NOMO-1 treated with DMSO at 0.1 percent for 48 hours (cell line): Measurements from ENCODE around the gene POLA2.

Experiments
- DNase-seq: peaks from one replicate; lab custom pipeline; 2025; ENCODE audit not compliant: unreplicated experiment; lab: John Stamatoyannopoulos, UW

The POLA2 gene

GRCh38 chr11:65305501-65306268 lies 43.9 kb downstream of the POLA2 start:
- DNase-seq = no peak

GRCh38 chr11:65307298-65308229 lies 45.8 kb downstream of the POLA2 start:
- DNase-seq = no peak

GRCh38 chr11:65308281-65308891 lies 46.6 kb downstream of the POLA2 start:
- no peak for DNase-seq

GRCh38 chr11:65309006-65309405 lies 47.2 kb downstream of the POLA2 start:
- DNase-seq = no peak

- DNase-seq = no peak
Measured at GRCh38 chr11:65310215-65310614, 48.5 kb downstream of the POLA2 start.

GRCh38 chr11:65310736-65311135 lies 49.0 kb downstream of the POLA2 start:
- DNase-seq = no peak

GRCh38 chr11:65311170-65311678 lies 49.5 kb downstream of the POLA2 start:
- DNase-seq = no peak

GRCh38 chr11:65314501-65315203 lies 52.9 kb downstream of the POLA2 start, which contains the start of gene CDC42EP2:
TSS of gene CDC42EP2 (plus strand) at chr11:65314866. CDS start at chr11:65320899, 6,033 bp downstream.
- DNase-seq = peak; percentile 50

- DNase-seq = peak; percentile 37
Measured at GRCh38 chr11:65315204-65315865, 53.6 kb downstream of the POLA2 start.

GRCh38 chr11:65315866-65316226 lies 54.1 kb downstream of the POLA2 start:
- no peak for DNase-seq

GRCh38 chr11:65316227-65317024 lies 54.7 kb downstream of the POLA2 start:
- DNase-seq = peak; percentile 40

GRCh38 chr11:65317025-65317786 lies 55.4 kb downstream of the POLA2 start:
- DNase-seq = no peak

GRCh38 chr11:65320386-65321075 lies 58.8 kb downstream of the POLA2 start:
- DNase-seq = no peak

- no peak for DNase-seq
Measured at GRCh38 chr11:65321076-65321475, 59.3 kb downstream of the POLA2 start.

- no peak for DNase-seq
Measured at GRCh38 chr11:65321828-65322485, 60.2 kb downstream of the POLA2 start.

- no peak for DNase-seq
Measured at GRCh38 chr11:65323813-65324212, 62.1 kb downstream of the POLA2 start.

- DNase-seq = no peak
Measured at GRCh38 chr11:65325435-65325834, 63.7 kb downstream of the POLA2 start.

GRCh38 chr11:65327021-65327420 lies 65.3 kb downstream of the POLA2 start:
- no peak for DNase-seq
